ENCODE measurements around the gene ZNF423.

ZNF423 gene

DNA sequence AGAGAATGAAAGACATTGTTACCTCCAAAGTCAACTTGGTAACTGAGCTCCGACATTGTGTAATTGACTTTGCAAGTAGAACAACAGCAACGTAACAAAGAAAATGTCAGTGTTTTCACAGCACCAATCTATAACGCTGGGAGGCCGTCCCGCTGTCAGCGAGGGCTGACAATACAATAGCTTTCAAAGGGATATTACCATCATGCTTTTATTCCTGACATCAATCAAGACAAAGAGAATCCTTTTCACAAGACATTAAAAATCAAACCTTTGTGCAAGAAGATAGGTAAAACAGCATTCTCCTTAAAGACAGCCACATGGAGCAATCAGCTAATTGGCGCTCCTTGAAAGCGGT lies 6.2 kb downstream of the ZNF423 start:
- Histone ChIP-seq H4K20me1 (ENCODE audit: insufficient read depth, low read length) (no peaks in the 10 kb centered on the region), H2AFZ (ENCODE audit: low read depth, low read length) (no peak overlapping the region), H3K9me3 (ENCODE audit: insufficient read depth, low read length, severe bottlenecking) (no peaks in the 10 kb centered on the region), H3K79me2 (ENCODE audit: insufficient read depth, low read length) (no peaks in the 10 kb centered on the region), H3K4me1 (ENCODE audit: insufficient read depth, low read length) (peaks cover 8% of the 10 kb centered on the region), H3K27me3 (ENCODE audit: insufficient read depth, low read length, poor library complexity) (peaks cover 4% of the 10 kb centered on the region), H3K4me3 (ENCODE audit: low read depth in 1 of 2, low read length in 2 of 2) (no peak overlapping the region), H3K36me3 (ENCODE audit: insufficient read depth, low read length) (no peaks in the 10 kb centered on the region), H3K9ac (ENCODE audit: low read depth, low read length) (no peak overlapping the region), H3K4me2 (ENCODE audit: insufficient read depth, low read length) (no peak overlapping the region), H3K27ac (ENCODE audit: low read length) (no peak overlapping the region)
- no peak for ATAC-seq (ENCODE audit: insufficient read depth, low read depth)
- DNase-seq = no peak
- no peak for TF ChIP-seq EZH2 (IDR thresholded peaks at IDR 0.05; ENCODE audit: borderline replicate concordance, low read depth, low read length, severe bottlenecking)
- TF ChIP-seq, protein P1, sequence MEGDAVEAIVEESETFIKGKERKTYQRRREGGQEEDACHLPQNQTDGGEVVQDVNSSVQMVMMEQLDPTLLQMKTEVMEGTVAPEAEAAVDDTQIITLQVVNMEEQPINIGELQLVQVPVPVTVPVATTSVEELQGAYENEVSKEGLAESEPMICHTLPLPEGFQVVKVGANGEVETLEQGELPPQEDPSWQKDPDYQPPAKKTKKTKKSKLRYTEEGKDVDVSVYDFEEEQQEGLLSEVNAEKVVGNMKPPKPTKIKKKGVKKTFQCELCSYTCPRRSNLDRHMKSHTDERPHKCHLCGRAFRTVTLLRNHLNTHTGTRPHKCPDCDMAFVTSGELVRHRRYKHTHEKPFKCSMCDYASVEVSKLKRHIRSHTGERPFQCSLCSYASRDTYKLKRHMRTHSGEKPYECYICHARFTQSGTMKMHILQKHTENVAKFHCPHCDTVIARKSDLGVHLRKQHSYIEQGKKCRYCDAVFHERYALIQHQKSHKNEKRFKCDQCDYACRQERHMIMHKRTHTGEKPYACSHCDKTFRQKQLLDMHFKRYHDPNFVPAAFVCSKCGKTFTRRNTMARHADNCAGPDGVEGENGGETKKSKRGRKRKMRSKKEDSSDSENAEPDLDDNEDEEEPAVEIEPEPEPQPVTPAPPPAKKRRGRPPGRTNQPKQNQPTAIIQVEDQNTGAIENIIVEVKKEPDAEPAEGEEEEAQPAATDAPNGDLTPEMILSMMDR (IDR thresholded peaks at IDR 0.05; ENCODE audit: borderline replicate concordance, extremely low read depth, low read length, poor library complexity, severe bottlenecking) = no peak

DNA sequence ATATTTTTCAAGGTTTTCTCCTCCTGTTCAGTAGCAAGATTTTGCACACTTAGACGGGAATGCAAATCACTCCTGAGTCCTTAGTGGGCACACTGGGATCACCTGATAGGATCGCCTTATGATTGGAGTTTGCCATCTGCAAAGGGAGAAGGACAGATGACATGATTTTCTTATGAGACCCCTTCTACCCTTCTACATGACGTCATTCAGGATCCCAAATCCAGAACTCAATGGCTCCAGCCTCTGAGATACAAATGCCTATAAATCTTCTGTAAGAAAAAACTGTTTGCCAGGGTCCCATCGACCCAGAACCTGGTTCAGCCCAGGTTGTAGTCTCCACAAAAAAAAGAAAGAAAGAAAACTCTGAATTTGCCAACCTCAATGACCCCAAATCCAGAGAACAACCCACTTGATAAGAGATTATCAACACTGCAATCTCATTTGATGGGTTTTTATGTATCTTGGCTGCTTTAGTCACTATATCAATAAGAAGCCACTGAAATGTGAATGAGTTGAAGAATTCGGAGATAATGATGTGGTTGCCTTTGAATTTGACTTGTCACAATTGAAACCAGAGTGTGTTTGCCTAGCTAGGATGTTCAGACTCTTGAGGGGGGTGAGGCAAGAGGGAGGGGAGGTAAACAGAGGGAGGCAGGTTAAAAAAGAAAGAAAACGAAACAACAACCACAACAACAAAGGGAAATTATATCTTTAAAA lies 6.7 kb downstream of the ZNF423 start:
- ATAC-seq (ENCODE audit: insufficient read depth, low read depth) (no peak), DNase-seq (no peak)
- H3K4me2 ChIP-seq (ENCODE audit: insufficient read depth, low read length) = no peak overlapping the region
- H3K36me3 ChIP-seq (ENCODE audit: insufficient read depth, low read length) = no peaks in the 10 kb centered on the region
- H3K9ac ChIP-seq (ENCODE audit: low read depth, low read length) = no peak overlapping the region
- TF ChIP-seq, protein P1 (IDR thresholded peaks at IDR 0.05; ENCODE audit: borderline replicate concordance, extremely low read depth, low read length, poor library complexity, severe bottlenecking) = no peak
- TF ChIP-seq EZH2 (IDR thresholded peaks at IDR 0.05; ENCODE audit: borderline replicate concordance, low read depth, low read length, severe bottlenecking) = no peak
- H3K27ac ChIP-seq (ENCODE audit: low read length) = no peak overlapping the region
- no peak overlapping the region for H3K4me3 ChIP-seq (ENCODE audit: low read depth in 1 of 2, low read length in 2 of 2)
- H3K9me3 ChIP-seq (ENCODE audit: insufficient read depth, low read length, severe bottlenecking) = no peaks in the 10 kb centered on the region
- no peaks in the 10 kb centered on the region for H4K20me1 ChIP-seq (ENCODE audit: insufficient read depth, low read length)
- 0 out of 2 replicates have a peak, but pooled peaks cover 2% of the 10 kb centered on the region for H3K4me1 ChIP-seq (ENCODE audit: insufficient read depth, low read length)
- H2AFZ ChIP-seq (ENCODE audit: low read depth, low read length) = no peak overlapping the region
- peaks cover 4% of the 10 kb centered on the region for H3K27me3 ChIP-seq (ENCODE audit: insufficient read depth, low read length, poor library complexity)
- H3K79me2 ChIP-seq (ENCODE audit: insufficient read depth, low read length) = no peaks in the 10 kb centered on the region

DNA sequence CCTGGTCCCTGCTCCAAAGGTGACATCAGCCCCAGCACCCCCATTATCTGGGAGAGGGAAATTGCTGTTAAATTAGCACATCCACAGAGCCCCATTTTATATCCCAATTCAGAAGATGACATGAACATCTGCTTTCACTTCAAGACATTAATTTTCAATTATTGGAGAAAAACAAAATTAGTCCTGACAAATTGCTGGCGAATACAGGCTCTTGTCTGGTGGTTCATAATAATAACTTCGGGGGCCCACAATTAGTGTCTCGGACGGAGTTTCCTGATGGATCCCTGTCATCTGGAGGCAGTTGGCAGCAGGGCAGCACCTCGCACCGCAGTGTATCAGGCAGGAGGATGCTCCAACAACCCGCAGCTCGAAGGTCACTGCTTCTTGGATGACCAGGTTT lies 7.4 kb downstream of the ZNF423 start:
- DNase-seq = no peak

More for the DNA sequence above, 7.4 kb downstream of the ZNF423 start:
- no peak overlapping the region for H3K4me2 ChIP-seq (ENCODE audit: insufficient read depth, low read length)
- TF ChIP-seq, protein P1 (IDR thresholded peaks at IDR 0.05; ENCODE audit: borderline replicate concordance, extremely low read depth, low read length, poor library complexity, severe bottlenecking) = no peak
- no peak for TF ChIP-seq EZH2 (IDR thresholded peaks at IDR 0.05; ENCODE audit: borderline replicate concordance, low read depth, low read length, severe bottlenecking)
- no peaks in the 10 kb centered on the region for H3K79me2 ChIP-seq (ENCODE audit: insufficient read depth, low read length)
- no peak overlapping the region for H3K9ac ChIP-seq (ENCODE audit: low read depth, low read length)
- no peak overlapping the region for H3K4me3 ChIP-seq (ENCODE audit: low read depth in 1 of 2, low read length in 2 of 2)
- ATAC-seq (ENCODE audit: insufficient read depth, low read depth) = no peak
- no peak overlapping the region for H3K27ac ChIP-seq (ENCODE audit: low read length)
- H3K9me3 ChIP-seq (ENCODE audit: insufficient read depth, low read length, severe bottlenecking) = no peaks in the 10 kb centered on the region
- no peaks in the 10 kb centered on the region for H3K36me3 ChIP-seq (ENCODE audit: insufficient read depth, low read length)
- no peaks in the 10 kb centered on the region for H3K4me1 ChIP-seq (ENCODE audit: insufficient read depth, low read length)
- peaks cover 4% of the 10 kb centered on the region for H3K27me3 ChIP-seq (ENCODE audit: insufficient read depth, low read length, poor library complexity)
- H2AFZ ChIP-seq (ENCODE audit: low read depth, low read length) = no peak overlapping the region
- no peaks in the 10 kb centered on the region for H4K20me1 ChIP-seq (ENCODE audit: insufficient read depth, low read length)
